Superior temporal gyrus (tissue), 1 donor: ENCODE data around the gene PHF2.

Experiments used
- DNase-seq: peaks from one replicate; pipeline ENCODE4 v3.0.0-alpha.2; 2016; ENCODE audit errors: extremely low spot score

Gene PHF2

DNA sequence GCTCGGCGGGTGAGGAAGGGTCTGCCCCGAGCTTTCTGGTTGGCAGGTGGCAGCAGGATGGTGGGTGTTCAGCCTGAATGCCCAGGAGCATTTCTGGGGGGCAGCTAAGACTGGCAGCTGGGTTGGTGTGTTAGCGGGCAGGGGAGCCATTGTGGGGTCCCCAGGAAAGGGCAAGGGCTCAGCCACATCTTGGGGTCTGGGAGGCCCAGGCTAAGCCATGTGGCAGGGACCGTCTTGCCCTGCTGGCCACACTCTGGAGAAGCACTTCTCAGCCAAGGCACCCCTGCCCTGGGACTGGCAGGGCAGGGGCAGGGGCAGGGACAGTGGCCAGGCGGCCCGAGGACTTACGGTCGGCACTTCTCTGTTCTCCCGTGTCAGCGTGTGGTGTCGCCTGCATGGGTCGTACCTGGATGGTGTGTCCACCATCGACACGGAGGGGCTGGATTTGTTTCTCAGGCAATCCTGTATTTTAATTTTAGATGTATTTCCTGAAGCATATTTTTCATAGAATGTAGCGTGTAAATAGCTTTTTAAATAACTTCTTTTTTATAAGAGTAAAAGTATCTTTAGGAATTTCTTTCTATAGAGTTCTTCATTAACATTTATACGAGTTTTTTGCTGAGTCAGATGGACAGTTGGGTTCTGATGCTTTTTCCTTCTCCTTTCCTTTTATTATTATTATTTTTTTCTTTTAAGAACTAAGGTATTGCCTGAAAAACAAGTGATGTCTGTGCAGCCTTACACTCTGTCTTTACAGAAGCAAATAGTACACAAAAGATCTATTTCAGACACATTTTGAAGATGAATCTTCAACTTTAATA, 102.0 kb downstream of the PHF2 start:
- DNase-seq, result no peak

DNA sequence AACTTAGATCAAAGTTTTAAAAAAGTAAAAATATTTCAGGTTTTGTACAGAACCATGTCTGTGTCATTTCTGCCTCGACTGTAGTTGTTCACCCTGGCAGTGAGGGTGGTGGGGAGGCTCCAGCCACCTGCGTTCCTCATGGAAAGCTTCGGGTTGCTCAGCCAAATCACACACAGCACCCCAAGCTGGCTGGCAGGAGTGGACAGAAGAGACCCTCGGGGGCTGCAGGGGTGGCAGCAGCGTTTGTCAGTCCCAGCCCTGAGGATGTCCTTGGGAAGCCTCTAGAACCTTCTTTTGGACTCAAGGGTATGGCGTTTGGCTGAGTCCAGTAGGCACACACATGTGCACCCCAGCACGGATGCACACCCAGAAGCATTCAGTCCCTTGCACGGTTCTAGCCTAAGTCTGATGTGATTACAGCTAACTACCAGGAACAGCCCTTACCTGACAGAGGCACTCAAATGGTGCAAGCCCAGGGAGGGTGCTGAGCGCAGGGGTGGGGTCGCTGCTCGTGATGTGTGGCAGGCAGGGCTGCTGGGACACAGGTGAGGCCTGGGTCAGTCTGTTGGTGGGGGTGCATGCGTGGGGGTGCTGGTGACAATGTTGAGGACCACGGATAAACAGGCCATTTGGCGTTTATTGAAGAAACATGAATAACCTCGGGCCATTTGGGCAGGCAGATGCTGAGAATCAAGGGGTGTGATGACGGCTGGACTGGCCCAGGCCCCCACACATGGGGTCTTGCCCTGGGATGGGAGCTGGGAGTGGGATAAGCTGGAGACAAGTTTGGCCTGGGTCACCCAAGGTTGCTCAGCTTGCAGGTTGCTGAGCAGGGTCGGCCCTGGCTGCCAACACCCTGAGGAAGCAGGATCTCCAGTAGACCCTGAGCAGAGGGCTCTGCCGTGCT, 103.4 kb downstream of the PHF2 start:
- DNase-seq, result no peak

DNA sequence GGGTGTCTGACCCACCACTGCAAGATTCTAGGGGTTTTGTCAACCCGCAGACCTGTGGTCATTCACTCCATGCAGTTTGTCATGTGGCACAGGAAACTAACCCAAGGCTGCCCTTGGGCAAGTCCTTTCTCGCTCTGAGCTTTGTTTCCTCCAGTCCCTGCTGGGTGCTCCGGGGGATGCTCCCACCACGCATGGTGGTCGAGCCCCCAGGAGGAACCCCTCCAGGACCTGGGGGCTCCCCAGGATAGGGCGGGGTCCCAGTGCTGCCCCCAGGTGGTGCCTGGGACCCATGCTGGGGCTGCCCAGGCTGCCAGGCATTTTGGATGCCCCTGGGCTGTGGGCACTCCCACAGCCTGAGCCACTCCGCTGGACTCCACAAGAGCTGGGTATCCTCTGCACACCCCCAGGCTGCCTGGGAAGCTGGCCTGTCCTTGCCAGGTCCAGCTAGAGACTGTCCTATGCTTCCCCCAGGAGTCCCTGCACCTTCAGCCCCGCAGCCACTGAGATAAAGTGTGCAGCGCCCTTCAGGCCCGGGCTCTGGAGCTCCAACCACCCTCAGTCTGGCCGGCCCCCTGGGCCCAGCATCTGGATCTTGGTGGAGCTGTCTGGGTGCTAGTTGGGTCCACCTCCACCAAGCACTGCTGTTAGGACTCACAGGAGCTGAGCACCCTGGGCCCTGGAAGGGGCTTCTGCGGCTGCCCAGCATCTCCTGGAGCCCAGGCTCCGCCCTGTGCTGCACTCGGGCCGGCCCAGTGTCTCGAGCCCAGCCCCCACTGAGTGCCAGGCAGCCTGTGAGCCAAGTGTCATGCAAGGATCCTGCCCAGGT, 104.3 kb downstream of the PHF2 start:
- no peak for DNase-seq

DNA sequence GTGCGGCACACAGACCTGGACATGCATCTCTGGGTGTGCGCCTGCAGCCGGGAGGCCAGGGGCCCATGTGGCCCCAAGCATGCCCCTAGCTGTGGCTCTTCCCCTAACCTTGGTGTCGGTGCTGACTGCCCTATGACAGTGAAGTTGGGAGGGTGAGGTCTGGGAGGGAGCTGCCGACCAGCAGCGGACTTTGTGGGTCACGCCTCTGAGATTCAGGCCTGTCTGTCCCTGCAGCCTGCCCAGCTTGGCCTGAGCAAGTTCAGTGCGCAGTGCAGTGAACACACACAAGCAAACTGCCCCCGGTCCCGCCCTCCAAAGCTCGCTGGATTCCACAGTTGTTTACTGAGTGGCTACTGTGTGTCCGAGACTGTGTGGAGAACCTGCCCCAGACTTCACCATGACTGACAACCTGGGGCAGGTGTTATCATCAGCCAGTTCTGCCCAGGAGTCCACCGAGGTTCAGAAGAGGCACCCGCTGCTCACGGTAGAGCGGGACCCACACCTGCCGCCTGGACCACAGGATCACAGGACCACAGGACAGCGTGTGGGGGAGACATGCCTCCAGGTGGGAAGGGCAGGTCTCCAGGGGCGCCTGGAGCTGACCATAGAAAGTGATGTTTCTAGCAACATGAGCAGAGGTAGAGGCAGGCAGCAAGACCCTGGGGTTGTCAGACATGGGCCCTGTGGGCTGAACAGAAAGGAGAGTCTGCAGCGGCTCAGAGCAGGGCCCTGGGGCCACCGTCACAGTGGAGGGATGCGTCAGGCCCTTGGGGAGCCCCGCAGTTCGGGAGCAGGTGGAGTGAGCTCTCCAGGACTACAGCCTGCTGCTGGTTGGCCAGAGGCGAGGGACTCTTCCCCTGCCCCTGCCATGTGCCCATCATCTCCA, 105.1 kb downstream of the PHF2 start:
- no peak for DNase-seq

DNA sequence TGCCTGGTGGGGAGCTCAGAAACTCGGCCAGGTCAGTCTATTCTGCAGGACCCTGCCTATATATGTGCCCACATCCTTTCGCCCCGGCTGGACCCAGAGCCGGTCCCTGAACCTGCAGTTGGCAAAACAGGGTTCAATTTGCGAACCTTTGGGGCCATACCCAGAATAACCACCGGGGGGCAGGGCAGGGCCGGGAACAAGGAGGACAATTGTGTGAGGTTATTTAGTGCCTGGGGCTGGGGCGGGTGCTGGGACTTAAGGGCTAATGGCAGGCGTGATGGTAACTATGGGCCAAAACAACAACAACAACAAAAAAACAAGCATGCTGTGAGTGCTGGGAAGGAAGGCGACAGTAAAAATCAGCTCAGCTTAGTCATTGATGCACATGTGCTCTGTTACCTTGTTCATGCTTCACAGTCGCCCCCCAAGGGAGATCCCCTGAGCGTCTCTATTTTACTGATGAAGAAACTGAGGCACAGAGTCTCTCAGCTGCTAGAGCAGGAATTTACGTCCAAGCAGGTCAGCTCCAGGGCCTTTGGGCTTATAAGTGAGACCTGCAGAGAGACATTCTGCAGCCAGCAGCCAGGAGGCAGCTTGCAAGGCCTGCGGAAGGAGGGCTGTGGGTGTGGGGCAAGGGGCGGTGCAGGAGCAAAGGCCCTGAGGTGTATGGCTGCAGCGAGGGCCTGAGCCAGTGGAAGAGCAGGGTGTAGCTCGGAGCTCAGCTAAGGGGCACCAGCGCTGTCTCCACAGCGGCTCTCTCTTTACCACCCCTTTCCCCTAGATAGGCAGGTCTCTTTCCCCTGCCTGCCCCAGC, 106.0 kb downstream of the PHF2 start:
- peak; percentile 55 for DNase-seq

DNA sequence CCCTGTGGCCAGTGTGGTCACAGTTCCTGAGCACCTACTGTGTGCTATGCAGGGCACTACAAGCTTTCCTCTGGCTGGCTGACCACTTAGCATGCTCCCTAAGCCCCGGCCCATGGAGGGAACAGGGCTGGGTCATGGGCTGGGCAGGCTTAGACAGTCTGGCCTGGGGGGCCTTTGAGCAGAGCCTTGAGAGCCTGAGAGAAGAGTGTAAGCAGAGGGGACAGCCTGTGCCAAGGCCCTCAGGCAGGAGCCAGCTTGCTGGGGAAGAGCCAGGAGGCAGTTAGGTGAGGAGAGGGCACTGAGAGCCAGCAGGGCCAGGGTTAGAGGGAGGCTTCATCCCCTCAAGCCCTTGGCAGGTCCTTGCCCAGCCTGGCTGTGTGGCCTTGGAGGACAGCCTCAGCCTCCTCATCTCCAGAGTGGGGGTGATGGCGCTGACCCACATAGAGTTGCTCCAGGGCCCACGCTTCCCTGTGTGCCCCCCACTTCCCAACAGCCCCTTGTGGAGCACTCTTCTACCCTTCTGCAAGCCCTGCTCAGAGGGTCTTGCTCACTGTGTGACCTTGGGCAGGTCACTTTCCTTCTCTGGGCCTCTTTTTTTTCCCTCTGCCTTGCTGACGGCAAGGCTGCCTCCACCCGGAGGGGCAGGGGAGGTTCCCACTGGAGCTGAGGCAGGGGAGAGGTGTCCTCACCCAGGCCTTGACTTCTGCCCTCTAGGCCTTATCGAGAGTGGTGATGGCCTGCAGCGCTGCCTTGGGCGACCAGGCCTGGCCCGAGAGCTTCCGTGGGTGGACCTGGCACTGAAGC, 107.1 kb downstream of the PHF2 start:
- no peak for DNase-seq

DNA sequence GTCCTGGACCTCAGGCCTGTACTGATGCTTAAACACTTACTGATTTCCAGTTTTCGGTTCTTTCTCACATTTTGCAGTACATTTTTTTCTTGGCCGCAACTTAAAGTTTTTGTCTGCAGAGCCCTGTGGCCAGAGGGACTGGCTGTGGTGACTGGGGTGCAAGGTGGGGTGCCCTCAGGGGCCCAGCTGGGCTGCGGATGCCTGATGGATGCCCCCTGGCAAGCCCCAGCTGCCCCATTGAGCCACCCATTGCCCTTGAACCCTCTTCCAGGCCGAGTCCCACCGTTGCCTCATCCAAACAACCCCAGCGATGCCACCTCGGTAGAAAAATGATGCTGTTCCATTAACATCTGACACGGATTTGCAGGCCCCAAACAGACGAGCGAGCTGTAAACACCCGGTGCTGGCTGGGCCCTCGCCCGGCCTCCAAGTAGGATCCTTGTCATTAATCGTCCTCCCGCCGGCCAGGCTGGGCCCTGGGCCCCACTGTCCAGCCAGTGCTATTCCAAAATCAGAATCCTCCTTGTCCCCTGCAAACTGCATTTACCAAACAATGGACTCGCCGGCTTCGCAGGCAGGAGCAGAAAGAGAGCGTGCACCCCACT, 107.9 kb downstream of the PHF2 start:
- no peak for DNase-seq

DNA sequence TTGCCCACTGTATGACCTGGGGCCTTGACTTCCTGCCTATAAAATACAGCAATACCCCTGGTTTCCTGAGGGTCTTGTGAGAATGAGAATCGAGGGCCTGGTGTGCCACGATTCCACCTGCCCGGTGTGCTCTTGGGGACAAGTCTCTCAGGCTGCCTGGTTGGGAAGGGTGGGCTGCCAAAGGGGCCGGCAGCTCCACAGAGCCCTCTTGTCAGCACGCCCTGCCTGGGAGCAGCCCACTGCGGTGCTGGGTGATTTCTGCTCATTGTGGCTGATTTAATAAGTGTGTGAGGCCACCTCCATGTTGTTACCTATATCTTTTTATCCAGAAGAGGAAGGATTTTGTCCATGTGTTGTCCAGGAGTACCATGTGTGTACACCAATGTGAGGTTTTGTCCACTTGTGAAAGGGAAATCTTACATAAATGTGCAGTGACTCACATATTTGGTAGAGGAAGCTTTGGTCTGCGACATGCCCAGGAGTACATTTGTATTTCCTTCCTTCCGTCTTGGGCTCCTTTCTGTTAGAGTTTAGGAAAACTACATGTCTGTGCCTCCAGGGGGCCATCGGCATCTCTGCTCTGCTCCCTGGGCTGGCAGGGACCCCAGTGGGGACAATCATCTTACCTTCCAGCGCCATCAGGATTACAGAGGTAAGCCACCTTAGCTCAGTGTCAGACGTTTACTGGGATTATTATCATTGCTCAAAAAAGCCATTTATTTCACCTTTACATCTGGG, 108.6 kb downstream of the PHF2 start:
- DNase-seq, result no peak

DNA sequence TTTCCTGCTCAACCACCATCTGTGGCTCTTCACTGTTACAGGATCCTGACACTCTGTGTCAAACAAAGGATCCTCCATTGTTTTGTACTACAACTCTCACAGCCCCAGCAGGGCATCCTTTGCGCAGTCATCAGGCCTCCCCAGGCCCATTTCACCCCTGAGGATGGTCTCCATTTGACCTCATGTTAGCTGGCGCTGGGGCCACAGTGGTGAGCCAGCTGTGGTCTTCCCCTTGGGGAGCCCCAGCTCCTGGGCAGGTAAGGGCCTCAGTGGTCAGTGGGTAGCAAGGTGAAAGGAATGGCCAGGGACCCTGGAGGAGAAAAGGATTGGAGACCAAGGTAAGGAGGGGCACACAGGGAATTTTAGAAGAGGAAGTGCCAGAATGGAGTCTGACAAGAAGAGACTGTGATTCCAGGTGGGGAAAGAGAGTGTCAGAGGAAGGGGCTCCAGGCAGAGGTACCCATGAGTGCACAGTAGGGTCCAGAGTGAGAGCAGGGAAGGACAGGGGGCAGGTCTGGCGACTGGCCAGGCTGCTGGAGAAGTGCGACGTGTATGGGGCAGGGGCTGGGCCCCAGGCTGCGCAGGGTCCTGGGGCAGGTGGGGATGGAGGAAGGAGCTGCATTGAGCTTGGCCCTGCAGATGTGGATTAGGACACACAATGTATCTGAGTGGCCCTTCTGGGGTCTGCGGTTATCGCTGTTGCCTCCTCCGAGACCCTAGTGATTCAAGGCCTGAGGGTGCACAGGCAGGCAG, 109.9 kb downstream of the PHF2 start:
- no peak for DNase-seq

DNA sequence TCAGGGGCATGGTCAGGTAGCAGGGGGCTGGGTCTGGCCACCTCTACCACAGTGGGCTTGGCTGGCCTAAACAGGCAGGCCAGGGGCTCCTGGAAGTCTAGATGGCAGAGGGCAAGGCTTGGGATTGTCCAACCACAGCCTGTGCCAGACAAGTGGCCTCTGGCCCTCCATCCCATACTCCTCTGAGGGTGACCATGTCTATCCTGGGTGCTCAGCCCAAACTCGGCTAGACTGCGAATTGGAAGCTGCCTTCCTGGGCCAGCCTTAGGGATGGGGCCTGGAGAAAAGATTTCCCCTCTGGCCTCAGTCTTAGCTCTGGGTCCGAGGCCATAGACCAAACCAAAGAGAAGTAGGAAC, 110.5 kb downstream of the PHF2 start:
- no peak for DNase-seq

DNA sequence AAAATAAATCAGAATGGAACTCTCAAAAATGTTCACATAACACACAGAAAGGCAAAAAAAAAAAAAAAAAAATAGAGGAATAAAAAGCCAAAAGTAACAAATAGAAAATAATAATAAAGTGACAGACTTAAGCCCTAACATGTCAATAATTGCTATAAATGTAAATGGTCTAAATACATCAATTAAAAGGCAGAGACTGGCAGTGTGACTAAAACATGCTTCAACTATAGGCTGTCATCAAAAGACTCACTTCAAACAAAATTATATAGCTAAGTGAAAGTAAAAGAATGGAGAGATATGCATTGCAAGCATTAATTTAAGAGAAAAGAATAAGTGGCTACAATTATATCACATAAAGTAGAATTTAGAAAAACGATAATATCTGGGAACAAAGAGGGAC, 114.2 kb downstream of the PHF2 start:
- DNase-seq, result no peak

DNA sequence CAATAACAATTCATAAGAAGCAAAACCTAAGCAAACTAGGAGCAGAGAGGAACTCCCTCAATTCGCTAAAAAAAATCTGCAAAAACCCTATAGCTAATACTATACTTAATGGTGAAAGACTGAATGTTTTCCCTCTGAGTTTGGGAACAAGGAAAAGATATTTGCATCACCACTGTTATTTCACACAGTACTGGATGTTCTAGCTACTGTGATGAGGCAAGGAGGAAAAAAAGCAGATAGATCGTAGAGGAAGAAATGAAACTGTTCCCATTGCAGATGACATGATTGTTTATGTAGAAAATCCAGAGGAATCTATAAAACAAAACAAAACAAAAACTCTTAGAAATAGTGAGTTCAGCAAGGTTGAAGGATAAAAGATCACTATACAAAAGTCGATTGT, 116.7 kb downstream of the PHF2 start:
- DNase-seq, result no peak

DNA sequence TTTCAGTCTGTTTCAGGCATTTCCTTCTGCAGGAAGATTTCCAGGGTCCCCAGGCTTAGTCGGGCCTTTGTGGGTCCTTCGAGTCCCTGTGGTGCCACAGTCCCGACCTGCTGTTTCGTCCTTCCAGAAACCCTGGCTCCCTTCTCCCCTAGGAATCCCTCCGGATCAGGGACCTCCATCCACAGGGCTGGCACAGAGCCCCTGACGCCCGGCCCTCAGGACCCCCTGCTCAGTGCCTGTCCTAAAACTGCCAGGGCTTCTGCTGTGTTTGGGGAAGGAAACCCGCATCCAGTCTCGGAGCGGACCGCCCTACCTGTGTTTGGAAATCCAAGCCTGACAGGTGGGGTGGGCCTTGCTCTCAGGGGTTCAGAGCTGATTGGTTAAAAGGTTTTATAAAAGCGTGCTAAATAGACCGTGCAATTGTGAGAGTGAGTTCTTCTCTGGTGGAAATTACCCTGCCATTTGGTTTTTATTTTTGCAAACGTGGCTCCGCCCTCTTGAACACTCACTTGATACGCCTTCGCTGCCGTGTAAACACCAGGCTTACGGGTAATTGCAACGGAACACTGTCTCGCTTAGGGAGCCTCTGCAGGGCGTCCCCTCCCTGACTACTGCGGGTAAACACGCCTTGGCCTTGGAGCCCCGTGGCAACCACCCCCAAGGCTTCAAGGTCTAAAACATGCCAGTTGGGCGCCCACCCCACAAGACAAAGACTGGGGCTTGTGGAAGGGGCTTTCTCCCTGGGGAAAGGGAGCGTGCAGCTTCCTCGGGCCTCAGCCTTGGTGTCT, 121.2 kb downstream of the PHF2 start:
- no peak for DNase-seq

DNA sequence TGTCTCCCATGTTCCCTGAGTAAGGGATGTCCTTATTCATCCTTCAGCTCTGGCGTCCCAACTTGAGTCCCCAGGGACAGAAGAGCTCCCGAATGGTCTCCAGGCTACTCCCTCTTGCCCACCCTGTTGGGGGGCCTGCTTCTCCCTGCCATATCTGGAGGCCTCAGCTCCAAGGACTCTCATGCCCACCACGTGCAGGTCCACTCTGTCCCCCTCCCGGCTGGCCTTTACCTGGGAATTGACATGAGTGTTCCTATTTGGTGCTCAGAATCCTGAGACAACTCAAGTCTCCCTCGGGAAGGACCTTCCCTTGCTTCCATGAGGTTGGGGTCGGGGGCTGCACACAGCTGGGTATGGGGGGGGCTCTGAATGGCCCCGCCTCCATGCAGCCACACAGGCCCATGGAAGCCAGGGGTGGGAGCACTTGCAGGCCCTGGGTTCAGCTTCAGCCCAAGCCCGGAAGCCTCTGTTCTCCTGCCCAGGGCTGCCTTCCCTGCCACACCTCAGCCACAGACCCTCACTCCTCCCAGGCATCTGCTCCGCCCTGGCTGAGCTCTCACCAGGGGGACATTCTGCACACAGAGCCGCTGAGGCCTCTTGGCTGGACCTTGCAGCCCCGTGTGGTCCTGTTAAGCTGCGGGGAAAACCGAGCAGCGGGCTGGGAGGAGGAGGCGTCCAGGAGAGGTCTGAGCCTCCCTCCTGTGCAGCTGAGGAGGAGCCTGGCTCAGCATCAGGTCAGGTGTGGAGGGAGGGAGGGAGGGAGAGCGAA, 121.9 kb downstream of the PHF2 start:
- DNase-seq, result no peak

DNA sequence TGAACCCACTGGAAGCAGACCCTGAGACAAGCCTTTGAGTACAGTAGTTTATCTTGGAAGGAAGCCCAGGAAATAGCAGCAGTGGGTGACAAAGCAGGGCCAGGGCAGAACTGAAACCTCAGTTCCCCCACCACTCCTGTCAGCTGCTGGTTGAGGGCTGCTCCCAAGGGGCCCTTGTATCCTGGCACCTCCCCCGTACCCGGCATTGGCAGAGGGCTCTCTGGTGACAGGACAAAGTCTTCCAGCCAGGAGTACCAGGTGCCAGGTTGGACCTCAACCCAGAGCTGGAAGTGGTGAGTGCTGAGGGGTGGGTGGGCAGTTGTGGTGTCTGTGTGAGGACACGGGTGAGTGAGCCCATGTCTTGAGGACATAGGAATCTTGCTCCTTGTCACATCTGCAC, 123.3 kb downstream of the PHF2 start:
- DNase-seq, result no peak
